Neuronal stem cell (in vitro differentiated cells): ENCODE measurements around the gene RAPGEFL1.

Experiments used
- DNase-seq: peaks from one replicate; pipeline ENCODE4 v3.0.0-alpha.2; 2013; ENCODE audit warnings: low spot score
- H2AFZ ChIP-seq: one replicate; pipeline ENCODE4 v1.6.1; 2013; ENCODE audit warnings: mild to moderate bottlenecking, low read length, inconsistent platforms
- H2AK5ac ChIP-seq: 2 replicates; pipeline ENCODE4 v1.6.1; 2013; ENCODE audit warnings: low read depth, mild to moderate bottlenecking, inconsistent platforms, low read length, moderate library complexity, mixed read lengths
- H2BK120ac ChIP-seq: 2 replicates; pipeline ENCODE4 v1.6.1; 2013; ENCODE audit warnings: low read depth, mild to moderate bottlenecking, inconsistent platforms, low read length, moderate library complexity, mixed read lengths
- H2BK12ac ChIP-seq: one replicate; pipeline ENCODE4 v1.6.1; 2013; ENCODE audit warnings: low read length, inconsistent platforms
- H2BK15ac ChIP-seq: 2 replicates; pipeline ENCODE4 v1.6.1; 2013; ENCODE audit warnings: mild to moderate bottlenecking, low read length, inconsistent platforms, mixed read lengths
- H2BK5ac ChIP-seq: one replicate; pipeline ENCODE4 v1.6.1; 2013; ENCODE audit warnings: inconsistent platforms, mild to moderate bottlenecking, low read length, moderate library complexity
- H3K14ac ChIP-seq: one replicate; pipeline ENCODE4 v1.6.1; 2013; ENCODE audit warnings: low read length, inconsistent platforms
- H3K18ac ChIP-seq: 2 replicates; pipeline ENCODE4 v1.6.1; 2013; ENCODE audit warnings: low read length, inconsistent platforms
- H3K23ac ChIP-seq: 2 replicates; pipeline ENCODE4 v1.6.1; 2013; ENCODE audit warnings: low read depth, mild to moderate bottlenecking, mixed read lengths, low read length, inconsistent platforms; ENCODE audit not compliant: poor library complexity
- H3K27ac ChIP-seq: replicated peaks from 3 replicates; pipeline ENCODE4 v1.5.1; 2013; ENCODE audit warnings: low read length, inconsistent platforms
- H3K27me3 ChIP-seq, 3 experiments: 2 replicates each; pipeline ENCODE4 v1.6.1; 2013; ENCODE audit warnings: low read length in 3 of 3, mild to moderate bottlenecking in 2 of 3, inconsistent platforms in 1 of 3, low read depth in 1 of 3, mixed read lengths in 1 of 3, moderate library complexity in 1 of 3; ENCODE audit not compliant: control insufficient read depth in 3 of 3, insufficient read depth in 3 of 3
- H3K36me3 ChIP-seq, 2 donors: replicated peaks in 1 of 2; 2 replicates each; pipeline ENCODE4 v1.6.1; 2013; ENCODE audit warnings: low read length in 2 of 2; ENCODE audit not compliant: control insufficient read depth in 2 of 2, insufficient read depth in 2 of 2
- H3K4ac ChIP-seq: 2 replicates; pipeline ENCODE4 v1.6.1; 2013; ENCODE audit warnings: inconsistent platforms, mild to moderate bottlenecking, low read length, moderate library complexity
- H3K4me1 ChIP-seq, 2 donors: 1 replicate in 1 of 2; 2 replicates in 1 of 2; pipeline ENCODE4 v1.6.1; 2013; ENCODE audit warnings: low read length in 2 of 2, low read depth in 1 of 2; ENCODE audit not compliant: control insufficient read depth in 2 of 2, insufficient read depth in 1 of 2
- H3K4me2 ChIP-seq: one replicate; pipeline ENCODE4 v1.6.1; 2013; ENCODE audit warnings: mild to moderate bottlenecking, low read length, inconsistent platforms; ENCODE audit not compliant: insufficient read depth, poor library complexity, severe bottlenecking
- H3K4me3 ChIP-seq, 2 donors: 2 replicates each; pipeline ENCODE4 v1.5.1; 2013; ENCODE audit warnings: low read length in 2 of 2, mild to moderate bottlenecking in 2 of 2, inconsistent platforms in 1 of 2, moderate library complexity in 1 of 2
- H3K79me1 ChIP-seq: one replicate; pipeline ENCODE4 v1.6.1; 2013; ENCODE audit warnings: low read depth, mild to moderate bottlenecking, inconsistent platforms, low read length, moderate library complexity
- H3K9ac ChIP-seq: one replicate; pipeline ENCODE4 v1.6.1; 2013; ENCODE audit warnings: mild to moderate bottlenecking, low read depth, low read length, inconsistent platforms; ENCODE audit not compliant: poor library complexity
- H3K9me3 ChIP-seq, 2 donors: replicated peaks in 1 of 2; 2 replicates each; pipeline versions ENCODE3 to v1.6.1; 2013; ENCODE audit warnings: low read length in 2 of 2, mild to moderate bottlenecking in 2 of 2, inconsistent platforms in 1 of 2, low read depth in 1 of 2, mixed read lengths in 1 of 2, moderate library complexity in 1 of 2; ENCODE audit not compliant: control insufficient read depth in 2 of 2, insufficient read depth in 1 of 2
- H4K8ac ChIP-seq: one replicate; pipeline ENCODE4 v1.6.1; 2013; ENCODE audit warnings: low read depth, mild to moderate bottlenecking, inconsistent platforms, low read length, moderate library complexity
- H4K91ac ChIP-seq: one replicate; pipeline ENCODE4 v1.6.1; 2013; ENCODE audit warnings: low read length, low read depth, mild to moderate bottlenecking, inconsistent platforms; ENCODE audit not compliant: poor library complexity
- WGBS, 2 donors: extraction: QIAGEN DNeasy Blood & Tissue Kit; methylation state at CpG; one replicate each; pipeline ENCODE4 v1.1.7; 2013; ENCODE audit warnings: missing lambda C conversion rate in 2 of 2, mixed read lengths in 1 of 2; ENCODE audit not compliant: insufficient read length in 2 of 2, insufficient replicate concordance in 1 of 2; ENCODE audit errors: extremely low coverage in 2 of 2; 5-methylcytosine and 5-hydroxymethylcytosine counted together

Gene RAPGEFL1

GRCh38 chr17:40153603-40154236 lies 23.6 kb upstream of the RAPGEFL1 start:
- Histone ChIP-seq H3K9ac (no peak overlapping the region), H3K36me3 (peaks cover 13 to 88% of the 10 kb centered on the region in 2 donors), H3K4me3 (no peak overlapping the region), H3K4me2 (no peak overlapping the region), H3K9me3 (no peaks in the 10 kb centered on the region), H3K23ac (no peak overlapping the region), H2BK15ac (no peak overlapping the region), H4K91ac (no peak overlapping the region), H3K27ac (no peak overlapping the region), H2BK5ac (no peak overlapping the region), H3K4me1 (no peaks in the 10 kb centered on the region), H2AFZ (no peak overlapping the region), H3K27me3 (no peaks in the 10 kb centered on the region), H4K8ac (no peak overlapping the region), H2BK120ac (no peak overlapping the region), H3K4ac (no peak overlapping the region), H3K14ac (no peak overlapping the region), H2BK12ac (no peak overlapping the region), H3K18ac (no peak overlapping the region), H3K79me1 (no peaks in the 10 kb centered on the region), H2AK5ac (no peak overlapping the region)
- DNase-seq = no peak
- no CpG with 5 or more reads among the region's 14 CpGs for WGBS, 2 donors

GRCh38 chr17:40157973-40158372 lies 19.3 kb upstream of the RAPGEFL1 start:
- no peak overlapping the region for H3K27ac ChIP-seq
- H3K36me3 ChIP-seq = peaks cover 16 to 88% of the 10 kb centered on the region in 2 donors
- H3K9ac ChIP-seq = no peak overlapping the region
- H3K4me2 ChIP-seq = no peak overlapping the region
- no peak overlapping the region for H3K4ac ChIP-seq
- H2BK120ac ChIP-seq = no peak overlapping the region
- no peak overlapping the region for H2AK5ac ChIP-seq
- H3K14ac ChIP-seq = no peak overlapping the region
- H3K4me1 ChIP-seq = no peaks in the 10 kb centered on the region
- H2BK12ac ChIP-seq = no peak overlapping the region
- no peak overlapping the region for H3K4me3 ChIP-seq
- H3K23ac ChIP-seq = no peak overlapping the region
- H3K27me3 ChIP-seq = no peaks in the 10 kb centered on the region
- H3K79me1 ChIP-seq = no peaks in the 10 kb centered on the region
- WGBS, 2 donors = no CpG with 5 or more reads among the region's 2 CpGs
- no peak overlapping the region for H2AFZ ChIP-seq
- H4K91ac ChIP-seq = no peak overlapping the region
- no peak overlapping the region for H3K18ac ChIP-seq
- H2BK5ac ChIP-seq = no peak overlapping the region
- H3K9me3 ChIP-seq = no peaks in the 10 kb centered on the region
- H2BK15ac ChIP-seq = no peak overlapping the region
- H4K8ac ChIP-seq = no peak overlapping the region
- DNase-seq = no peak

GRCh38 chr17:40158438-40159013 lies 18.7 kb upstream of the RAPGEFL1 start:
- no peaks in the 10 kb centered on the region for H3K79me1 ChIP-seq
- no peak overlapping the region for H3K4me2 ChIP-seq
- no peak overlapping the region for H2BK15ac ChIP-seq
- no peak for DNase-seq
- no peak overlapping the region for H2AK5ac ChIP-seq
- H3K4ac ChIP-seq = no peak overlapping the region
- no peak overlapping the region for H2AFZ ChIP-seq
- no peaks in the 10 kb centered on the region for H3K27me3 ChIP-seq
- H3K23ac ChIP-seq = no peak overlapping the region
- no peak overlapping the region for H2BK120ac ChIP-seq
- H3K36me3 ChIP-seq = peaks cover 20 to 88% of the 10 kb centered on the region in 2 donors
- H2BK5ac ChIP-seq = no peak overlapping the region
- H3K9ac ChIP-seq = no peak overlapping the region
- H3K4me3 ChIP-seq = no peak overlapping the region
- no peak overlapping the region for H3K27ac ChIP-seq
- H3K18ac ChIP-seq = no peak overlapping the region
- H4K8ac ChIP-seq = no peak overlapping the region
- WGBS, 2 donors = no CpG with 5 or more reads among the region's 3 CpGs
- no peak overlapping the region for H3K14ac ChIP-seq
- H3K9me3 ChIP-seq = no peaks in the 10 kb centered on the region
- H2BK12ac ChIP-seq = no peak overlapping the region
- no peaks in the 10 kb centered on the region for H3K4me1 ChIP-seq
- no peak overlapping the region for H4K91ac ChIP-seq

- Histone ChIP-seq H3K4ac (no peak overlapping the region), H2BK5ac (no peak overlapping the region), H3K27me3 (no peaks in the 10 kb centered on the region), H2BK120ac (no peak overlapping the region), H3K18ac (no peak overlapping the region), H3K9me3 (no peaks in the 10 kb centered on the region), H3K23ac (no peak overlapping the region), H3K9ac (no peak overlapping the region), H3K4me3 (no peak overlapping the region), H3K14ac (no peak overlapping the region), H4K91ac (no peak overlapping the region), H3K36me3 (peaks cover 22 to 88% of the 10 kb centered on the region in 2 donors), H2BK15ac (no peak overlapping the region), H3K27ac (no peak overlapping the region), H2AFZ (no peak overlapping the region), H3K4me2 (no peak overlapping the region), H3K4me1 (no peaks in the 10 kb centered on the region), H2BK12ac (no peak overlapping the region), H4K8ac (no peak overlapping the region), H2AK5ac (no peak overlapping the region), H3K79me1 (no peaks in the 10 kb centered on the region)
- WGBS, 2 donors = no CpG with 5 or more reads among the region's 6 CpGs
- DNase-seq = no peak
Observed at GRCh38 chr17:40159456-40159855, 17.8 kb upstream of the RAPGEFL1 start.
